Stomach (tissue), 4 donors: Measurements from ENCODE around the gene PIGR.

ENCODE experiments used
- CTCF ChIP-seq, 7 experiments: fragments of 450-650 bp in 4 of 7; fragments of 200-600 bp in 3 of 7; sonication (generic) in 3 of 7; IDR thresholded peaks; one replicate each; pipeline ENCODE4 v1.5.1; 2016 to 2019; ENCODE audit warnings: antibody characterized with exemption in 7 of 7, control low read depth in 2 of 7, mild to moderate bottlenecking in 1 of 7
- EP300 ChIP-seq: sonication (generic); formaldehyde crosslinking; IDR thresholded peaks from one replicate; pipeline ENCODE4 v1.6.1; 2017; ENCODE audit warnings: antibody characterized with exemption
- POLR2A ChIP-seq, 4 donors: fragments of 450-650 bp; IDR thresholded peaks; one replicate each; pipeline ENCODE4 v1.6.1; 2016; ENCODE audit warnings: antibody characterized with exemption in 4 of 4, control low read depth in 2 of 4, mild to moderate bottlenecking in 1 of 4, moderate library complexity in 1 of 4

- TF ChIP-seq CTCF (IDR thresholded peaks at IDR 0.05) (no peak), EP300 (no peak), POLR2A (IDR thresholded peaks at IDR 0.05) (no peak)
Observed at GRCh38 chr1:206975306-206975705, 29.0 kb upstream of the PIGR start.
